SU-DHL-6 (cell line): Measurements from ENCODE around the gene FOXK2.

Experiments used
- CTCF ChIP-seq: fragments of 200-600 bp; sonication (generic); IDR thresholded peaks from one replicate; pipeline ENCODE4 v1.5.1; 2017; ENCODE audit warnings: antibody characterized with exemption, mild to moderate bottlenecking, low read length, moderate library complexity; ENCODE audit not compliant: insufficient read depth, poor library complexity, severe bottlenecking
- EZH2phosphoT487 ChIP-seq: fragments of 200-600 bp; sonication (generic), shearing (Covaris generic); conservative IDR thresholded peaks from 2 replicates; pipeline ENCODE4 v1.6.1; 2018; ENCODE audit warnings: mild to moderate bottlenecking, antibody characterized with exemption, low read length, moderate library complexity, mixed read lengths

DNA sequence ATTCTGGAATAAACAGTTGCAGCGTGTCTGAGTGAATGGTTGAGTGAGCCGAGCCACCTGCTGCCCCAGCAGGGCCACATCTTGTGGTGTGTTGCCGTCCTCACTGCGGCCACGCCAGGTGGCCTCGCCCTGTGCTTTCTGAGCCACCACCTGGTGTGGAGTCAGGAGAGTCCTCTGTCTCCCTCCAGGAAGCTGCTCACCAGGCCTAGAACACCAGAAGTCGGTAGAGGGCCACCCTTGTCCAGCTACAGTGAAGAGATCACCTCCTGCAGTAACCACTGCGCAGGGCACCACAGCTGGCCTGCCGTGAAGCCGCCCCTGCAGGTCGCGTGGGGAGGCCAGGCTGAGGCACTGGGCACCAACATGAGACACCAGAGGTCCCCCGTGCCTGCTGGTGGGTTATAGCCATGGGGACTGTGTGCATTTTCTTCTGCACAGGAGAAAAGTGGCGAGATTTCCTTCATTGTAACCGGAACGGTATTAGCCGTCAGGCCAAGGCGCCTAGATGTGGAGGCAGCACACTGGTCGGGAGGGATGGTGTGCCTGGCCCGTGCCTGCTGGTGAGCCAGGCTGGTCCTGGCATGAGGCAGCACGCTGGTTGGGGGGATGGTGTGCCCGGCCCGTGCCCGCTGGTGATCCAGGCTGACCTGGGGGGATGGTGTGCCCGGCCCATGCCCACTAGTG is 28.9 kb upstream of the FOXK2 start:
- TF ChIP-seq CTCF = no peak
- TF ChIP-seq EZH2phosphoT487 = no peak
